Loucy (cell line): ENCODE results near the gene PHACTR3.

Experiments used
- H2AFZ ChIP-seq: fragments of 200-600 bp; sonication (generic); 2 replicates; pipeline ENCODE4 v1.6.0; 2016; ENCODE audit warnings: antibody characterized with exemption, mild to moderate bottlenecking, low read length, moderate library complexity
- H3F3A ChIP-seq: fragments of 200-600 bp; 2 replicates; pipeline ENCODE4 v1.6.0; 2016; ENCODE audit warnings: antibody characterized with exemption, low read depth, mild to moderate bottlenecking
- H3K27me3 ChIP-seq: fragments of 200-600 bp; sonication (generic); 2 replicates; pipeline ENCODE4 v1.6.1; 2014; ENCODE audit warnings: low read length, mild to moderate bottlenecking; ENCODE audit not compliant: insufficient read depth, poor library complexity, severe bottlenecking
- H3K36me3 ChIP-seq: fragments of 200-600 bp; sonication (generic); 2 replicates; pipeline ENCODE4 v1.6.1; 2016; ENCODE audit warnings: low read length; ENCODE audit not compliant: insufficient read depth
- H3K4me1 ChIP-seq: fragments of 200-600 bp; sonication (generic); 2 replicates; pipeline ENCODE4 v1.5.1; 2014; ENCODE audit warnings: low read length, mild to moderate bottlenecking; ENCODE audit not compliant: insufficient read depth, poor library complexity, severe bottlenecking
- H3K4me2 ChIP-seq: fragments of 200-600 bp; sonication (generic); 2 replicates; pipeline ENCODE4 v1.6.0; 2014; ENCODE audit warnings: antibody characterized with exemption, low read length, low read depth, mild to moderate bottlenecking; ENCODE audit not compliant: poor library complexity, severe bottlenecking
- H3K4me3 ChIP-seq: fragments of 200-600 bp; sonication (generic); 2 replicates; pipeline ENCODE4 v1.5.1; 2014; ENCODE audit warnings: low read length, mild to moderate bottlenecking, mixed read lengths; ENCODE audit not compliant: poor library complexity, severe bottlenecking
- H3K79me2 ChIP-seq: fragments of 200-600 bp; sonication (generic); 2 replicates; pipeline ENCODE4 v1.6.1; 2014; ENCODE audit warnings: low read length; ENCODE audit not compliant: insufficient read depth
- H3K9ac ChIP-seq: fragments of 200-600 bp; sonication (generic); 2 replicates; pipeline ENCODE4 v1.6.0; 2014; ENCODE audit warnings: mild to moderate bottlenecking, low read depth, low read length, moderate library complexity; ENCODE audit not compliant: poor library complexity, severe bottlenecking
- H3K9me2 ChIP-seq: fragments of 200-600 bp; sonication (generic); replicated peaks from 2 replicates; pipeline ENCODE4 v1.6.1; 2016; ENCODE audit warnings: low read depth, low read length, mixed read lengths
- H3K9me3 ChIP-seq: fragments of 200-600 bp; sonication (generic); 2 replicates; pipeline ENCODE4 v1.6.1; 2014; ENCODE audit warnings: mild to moderate bottlenecking, antibody characterized with exemption, low read length, low read depth; ENCODE audit not compliant: insufficient read depth
- H4K20me1 ChIP-seq: fragments of 200-600 bp; sonication (generic); 2 replicates; pipeline ENCODE4 v1.6.0; 2014; ENCODE audit warnings: antibody characterized with exemption, low read length, mild to moderate bottlenecking; ENCODE audit not compliant: insufficient read depth, poor library complexity, severe bottlenecking
- CTCF ChIP-seq: fragments of 200-600 bp; sonication (generic); conservative IDR thresholded peaks from 2 replicates; pipeline ENCODE4 v1.5.1; 2014; ENCODE audit warnings: mild to moderate bottlenecking, antibody characterized with exemption, low read length
- EZH2phosphoT487 ChIP-seq: fragments of 200-600 bp; IDR thresholded peaks from 2 replicates; pipeline ENCODE4 v1.6.1; 2018; ENCODE audit warnings: antibody characterized with exemption, mild to moderate bottlenecking, moderate library complexity, borderline replicate concordance

PHACTR3 gene

GRCh38 chr20:59748619-59749191 lies 144.4 kb downstream of the PHACTR3 start:
- H3K4me1 ChIP-seq, result no peaks in the 10 kb centered on the region
- no peak overlapping the region for H3K4me2 ChIP-seq
- H3K79me2 ChIP-seq, result no peaks in the 10 kb centered on the region
- H3K9me3 ChIP-seq, result no peaks in the 10 kb centered on the region
- H3K9me2 ChIP-seq, result no peaks in the 10 kb centered on the region
- no peaks in the 10 kb centered on the region for H3F3A ChIP-seq
- no peak overlapping the region for H3K9ac ChIP-seq
- no peaks in the 10 kb centered on the region for H4K20me1 ChIP-seq
- no peak overlapping the region for H3K4me3 ChIP-seq
- TF ChIP-seq CTCF, result no peak
- no peak for TF ChIP-seq EZH2phosphoT487
- peaks cover 19% of the 10 kb centered on the region; the same call in 1 of the 2 replicates for H3K36me3 ChIP-seq
- H2AFZ ChIP-seq, result no peak overlapping the region
- H3K27me3 ChIP-seq, result no peaks in the 10 kb centered on the region

- Histone ChIP-seq H3K4me3 (no peak overlapping the region), H3K9ac (no peak overlapping the region), H3K9me3 (no peaks in the 10 kb centered on the region), H4K20me1 (no peaks in the 10 kb centered on the region), H3K9me2 (no peaks in the 10 kb centered on the region), H3K4me2 (no peak overlapping the region), H3K36me3 (peaks cover 18% of the 10 kb centered on the region; the same call in 1 of the 2 replicates), H3K79me2 (no peaks in the 10 kb centered on the region), H3K4me1 (no peaks in the 10 kb centered on the region), H2AFZ (no peak overlapping the region), H3F3A (no peaks in the 10 kb centered on the region), H3K27me3 (no peaks in the 10 kb centered on the region)
- TF ChIP-seq CTCF, result no peak
- TF ChIP-seq EZH2phosphoT487, result no peak
Observed at GRCh38 chr20:59749301-59749700, 145.0 kb downstream of the PHACTR3 start.

GRCh38 chr20:59750209-59750840 lies 146.0 kb downstream of the PHACTR3 start:
- no peaks in the 10 kb centered on the region for H3K9me2 ChIP-seq
- no peaks in the 10 kb centered on the region for H3K4me1 ChIP-seq
- TF ChIP-seq EZH2phosphoT487, result no peak
- TF ChIP-seq CTCF, result no peak
- H3K27me3 ChIP-seq, result no peaks in the 10 kb centered on the region
- no peaks in the 10 kb centered on the region for H3K9me3 ChIP-seq
- no peak overlapping the region for H2AFZ ChIP-seq
- no peak overlapping the region for H3K9ac ChIP-seq
- no peak overlapping the region for H3K4me2 ChIP-seq
- H3K4me3 ChIP-seq, result no peak overlapping the region
- no peaks in the 10 kb centered on the region for H4K20me1 ChIP-seq
- peaks cover 21% of the 10 kb centered on the region; the same call in 1 of the 2 replicates for H3K36me3 ChIP-seq
- no peaks in the 10 kb centered on the region for H3K79me2 ChIP-seq
- H3F3A ChIP-seq, result no peaks in the 10 kb centered on the region
